Astrocyte (in vitro differentiated cells and primary cell): Measurements from ENCODE around the gene PDE1C. TPM values are rescaled to one million over a fixed set of nuclear protein-coding genes. Genes with fewer than 3 reads are reported as not detected.

Experiments used
- DNase-seq: peaks from one replicate; pipeline ENCODE4 v3.0.0-alpha.2; 2010; ENCODE audit warnings: low read depth
- FAIRE-seq: peaks from 2 replicates; lab custom pipeline; 2011; peaks lifted over from hg19 to GRCh38; lab: Jason Lieb, UNC
- H2AFZ ChIP-seq: 2 replicates; pipeline ENCODE4 v1.6.0; 2012; ENCODE audit warnings: low read depth, low read length, inconsistent platforms
- H3K27ac ChIP-seq: 2 replicates; pipeline ENCODE4 v1.5.1; 2011; ENCODE audit warnings: low read depth, low read length, inconsistent platforms
- H3K27me3 ChIP-seq: 2 replicates; pipeline ENCODE4 v1.6.0; 2011; ENCODE audit warnings: low read length, inconsistent platforms; ENCODE audit not compliant: insufficient read depth
- H3K36me3 ChIP-seq: 2 replicates; pipeline ENCODE4 v1.5.1; 2011; ENCODE audit warnings: low read length, inconsistent platforms; ENCODE audit not compliant: insufficient read depth
- H3K4me1 ChIP-seq: 2 replicates; pipeline ENCODE4 v1.5.1; 2011; ENCODE audit warnings: low read length, inconsistent platforms; ENCODE audit not compliant: insufficient read depth
- H3K4me2 ChIP-seq: 2 replicates; pipeline ENCODE4 v1.6.0; 2012; ENCODE audit warnings: low read length, inconsistent platforms
- H3K4me3 ChIP-seq: 2 replicates; pipeline ENCODE4 v1.5.1; 2011; ENCODE audit warnings: low read depth, mild to moderate bottlenecking, low read length, inconsistent platforms; ENCODE audit not compliant: insufficient read depth
- H3K79me2 ChIP-seq: 2 replicates; pipeline ENCODE4 v1.6.0; 2012; ENCODE audit warnings: mild to moderate bottlenecking, low read length, inconsistent platforms; ENCODE audit not compliant: insufficient read depth
- H3K9ac ChIP-seq: 2 replicates; pipeline ENCODE4 v1.6.0; 2012; ENCODE audit warnings: mild to moderate bottlenecking, low read length, inconsistent platforms
- H3K9me3 ChIP-seq: 2 replicates; pipeline ENCODE4 v1.5.1; 2012; ENCODE audit warnings: low read depth, mild to moderate bottlenecking, low read length, inconsistent platforms; ENCODE audit not compliant: insufficient read depth
- H4K20me1 ChIP-seq: 2 replicates; pipeline ENCODE4 v1.6.0; 2012; ENCODE audit warnings: low read length, inconsistent platforms; ENCODE audit not compliant: insufficient read depth
- H3K27ac Mint-ChIP-seq: one replicate; pipeline ENCODE4 v1.8.0; 2021; ENCODE audit warnings: mild to moderate bottlenecking, mixed read lengths; ENCODE audit not compliant: unreplicated experiment
- H3K27me3 Mint-ChIP-seq: one replicate; pipeline ENCODE4 v1.8.0; 2021; ENCODE audit warnings: low read depth, mixed read lengths; ENCODE audit not compliant: unreplicated experiment
- H3K36me3 Mint-ChIP-seq: one replicate; pipeline ENCODE4 v1.8.0; 2021; ENCODE audit warnings: low read depth, mixed read lengths; ENCODE audit not compliant: unreplicated experiment
- H3K4me1 Mint-ChIP-seq: one replicate; pipeline ENCODE4 v1.8.0; 2021; ENCODE audit warnings: low read depth, mixed read lengths; ENCODE audit not compliant: unreplicated experiment
- H3K4me3 Mint-ChIP-seq: one replicate; pipeline ENCODE4 v1.8.0; 2021; ENCODE audit warnings: mild to moderate bottlenecking, moderate library complexity, mixed read lengths; ENCODE audit not compliant: unreplicated experiment
- H3K9me3 Mint-ChIP-seq: one replicate; pipeline ENCODE4 v1.8.0; 2021; ENCODE audit warnings: mild to moderate bottlenecking, mixed read lengths; ENCODE audit not compliant: unreplicated experiment
- EZH2 ChIP-seq: IDR thresholded peaks from 2 replicates; pipeline ENCODE4 v1.6.1; 2012; ENCODE audit warnings: mild to moderate bottlenecking, low read length, inconsistent platforms; ENCODE audit not compliant: insufficient read depth
- total RNA-seq: library from RNA; stranded (reverse); gene quantifications from 2 replicates; pipeline ENCODE4 v1.2.1, GENCODE V29; 2021
- TF ChIP-seq, protein P1 (sequence below): IDR thresholded peaks from 2 replicates; pipeline ENCODE4 v1.5.1; 2011; ENCODE audit warnings: low read depth, mild to moderate bottlenecking, inconsistent platforms, low read length, moderate library complexity; ENCODE audit not compliant: insufficient read depth

Gene PDE1C
- total RNA-seq, 1 donor from 2014 or later: 31.6 TPM

DNA sequence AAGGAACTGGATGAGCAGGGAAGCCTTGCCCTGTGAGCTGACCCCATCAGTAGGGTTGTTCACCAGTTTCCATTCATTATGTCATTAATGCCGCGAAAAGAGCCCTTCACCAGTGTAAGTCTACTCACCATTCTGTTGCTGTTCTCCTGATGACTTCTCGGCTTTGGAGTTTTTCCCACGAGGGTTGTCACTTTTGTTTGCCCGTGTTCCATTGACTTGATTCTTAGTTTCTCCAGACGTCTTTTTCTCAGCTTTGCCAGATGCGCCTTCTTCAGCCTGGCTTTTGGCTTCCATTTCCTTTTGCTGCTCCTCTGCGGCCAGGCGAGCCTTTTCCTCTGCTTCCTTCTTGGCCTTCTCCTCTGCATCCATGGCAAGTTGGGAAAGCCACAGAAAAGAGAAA is 254.4 kb downstream of the PDE1C start:
- DNase-seq (peak; percentile 58), FAIRE-seq (no peak)
- Histone ChIP-seq H3K79me2 (no peaks in the 10 kb centered on the region), H3K9ac (peak overlapping the region; percentile 56), H3K27ac (peak overlapping the region; percentile 61), H3K4me1 (peaks cover 11% of the 10 kb centered on the region), H2AFZ (peak overlapping the region; percentile 29), H3K36me3 (peaks cover 3% of the 10 kb centered on the region), H3K4me2 (peak overlapping the region; percentile 49), H3K4me3 (no peak overlapping the region), H4K20me1 (no peaks in the 10 kb centered on the region), H3K27me3 (no peaks in the 10 kb centered on the region), H3K9me3 (no peaks in the 10 kb centered on the region)
- H3K9me3 Mint-ChIP-seq: no peaks in the 10 kb centered on the region
- no peak for TF ChIP-seq EZH2
- TF ChIP-seq, protein P1, sequence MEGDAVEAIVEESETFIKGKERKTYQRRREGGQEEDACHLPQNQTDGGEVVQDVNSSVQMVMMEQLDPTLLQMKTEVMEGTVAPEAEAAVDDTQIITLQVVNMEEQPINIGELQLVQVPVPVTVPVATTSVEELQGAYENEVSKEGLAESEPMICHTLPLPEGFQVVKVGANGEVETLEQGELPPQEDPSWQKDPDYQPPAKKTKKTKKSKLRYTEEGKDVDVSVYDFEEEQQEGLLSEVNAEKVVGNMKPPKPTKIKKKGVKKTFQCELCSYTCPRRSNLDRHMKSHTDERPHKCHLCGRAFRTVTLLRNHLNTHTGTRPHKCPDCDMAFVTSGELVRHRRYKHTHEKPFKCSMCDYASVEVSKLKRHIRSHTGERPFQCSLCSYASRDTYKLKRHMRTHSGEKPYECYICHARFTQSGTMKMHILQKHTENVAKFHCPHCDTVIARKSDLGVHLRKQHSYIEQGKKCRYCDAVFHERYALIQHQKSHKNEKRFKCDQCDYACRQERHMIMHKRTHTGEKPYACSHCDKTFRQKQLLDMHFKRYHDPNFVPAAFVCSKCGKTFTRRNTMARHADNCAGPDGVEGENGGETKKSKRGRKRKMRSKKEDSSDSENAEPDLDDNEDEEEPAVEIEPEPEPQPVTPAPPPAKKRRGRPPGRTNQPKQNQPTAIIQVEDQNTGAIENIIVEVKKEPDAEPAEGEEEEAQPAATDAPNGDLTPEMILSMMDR: no peak
- H3K4me1 Mint-ChIP-seq: peaks cover 6% of the 10 kb centered on the region
- no peak overlapping the region for H3K4me3 Mint-ChIP-seq
- no peaks in the 10 kb centered on the region for H3K27me3 Mint-ChIP-seq
- no peaks in the 10 kb centered on the region for H3K36me3 Mint-ChIP-seq
- no peak overlapping the region for H3K27ac Mint-ChIP-seq

DNA sequence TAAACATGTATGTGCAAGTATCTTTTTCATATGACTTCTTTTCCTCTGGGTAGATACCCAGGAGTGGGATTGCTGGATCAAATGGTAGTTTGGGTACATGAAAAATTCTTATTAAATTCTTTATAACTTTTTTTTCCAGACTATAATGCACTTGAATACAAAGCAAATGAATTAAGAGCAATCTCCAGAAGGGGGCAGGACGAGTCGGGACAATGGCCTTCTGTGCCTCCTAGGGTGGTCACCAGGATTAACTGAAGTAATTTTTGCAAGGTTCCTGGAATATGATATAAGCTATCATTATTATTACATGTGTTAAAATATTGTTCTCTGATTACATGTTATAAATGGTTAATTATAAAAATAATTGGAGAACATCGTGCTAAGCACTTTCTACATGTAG is 256.0 kb downstream of the PDE1C start:
- Histone ChIP-seq H3K9me3 (no peaks in the 10 kb centered on the region), H3K79me2 (no peaks in the 10 kb centered on the region), H4K20me1 (no peaks in the 10 kb centered on the region), H3K4me2 (no peak overlapping the region), H3K4me1 (peaks cover 11% of the 10 kb centered on the region), H3K9ac (no peak overlapping the region), H3K27ac (no peak overlapping the region), H3K36me3 (peaks cover 3% of the 10 kb centered on the region), H2AFZ (no peak overlapping the region), H3K4me3 (no peak overlapping the region), H3K27me3 (no peaks in the 10 kb centered on the region)
- Mint-ChIP-seq H3K9me3 (no peaks in the 10 kb centered on the region), H3K4me1 (peaks cover 6% of the 10 kb centered on the region), H3K36me3 (no peaks in the 10 kb centered on the region), H3K27ac (no peak overlapping the region), H3K4me3 (no peak overlapping the region), H3K27me3 (no peaks in the 10 kb centered on the region)
- DNase-seq: no peak
- TF ChIP-seq, protein P1: peak; percentile 8
- TF ChIP-seq EZH2: no peak
- FAIRE-seq: no peak

DNA sequence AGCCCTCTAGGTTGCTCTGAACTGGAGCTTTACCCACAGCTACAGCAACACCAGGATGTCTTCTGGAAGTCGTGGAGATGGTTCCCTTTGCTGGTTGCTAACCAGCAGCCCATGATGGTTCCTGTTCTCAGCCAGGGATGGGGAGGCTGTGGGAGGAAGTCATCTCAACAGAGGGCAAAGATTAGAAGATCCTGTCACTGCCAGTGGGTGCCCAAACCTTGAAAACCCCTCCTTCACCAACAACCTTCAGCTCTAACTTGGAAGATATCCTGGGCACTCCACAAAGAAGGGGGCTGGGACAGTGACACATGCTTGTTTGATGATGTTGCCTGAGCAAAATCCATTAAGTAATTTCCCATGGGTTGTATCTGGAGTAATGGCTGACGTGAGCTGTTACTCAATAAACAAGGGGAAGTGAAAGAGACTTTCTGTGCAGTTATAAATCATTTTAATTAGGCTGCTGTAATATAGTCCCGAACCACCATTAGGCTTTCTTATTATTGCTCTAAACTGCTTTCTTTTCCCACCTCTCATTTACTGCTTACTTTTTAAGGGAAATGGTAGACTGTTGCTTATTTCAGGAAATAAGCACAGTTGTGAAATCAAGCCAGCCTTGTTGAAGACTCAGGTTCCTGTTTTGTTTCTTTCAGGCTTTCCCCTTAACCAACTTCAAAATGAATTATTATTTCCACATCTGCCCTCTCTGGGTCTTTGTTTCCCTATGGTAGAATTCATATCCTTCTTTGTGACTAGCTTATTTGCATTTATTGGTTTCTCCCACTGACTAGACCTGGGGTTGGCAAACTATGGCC is 258.4 kb downstream of the PDE1C start:
- no peak overlapping the region for H3K4me3 ChIP-seq
- peaks cover 3% of the 10 kb centered on the region for H3K36me3 ChIP-seq
- no peak overlapping the region for H2AFZ ChIP-seq
- H3K9ac ChIP-seq: no peak overlapping the region
- Mint-ChIP-seq H3K27ac (no peak overlapping the region), H3K4me3 (no peak overlapping the region), H3K27me3 (no peaks in the 10 kb centered on the region), H3K36me3 (no peaks in the 10 kb centered on the region), H3K9me3 (no peaks in the 10 kb centered on the region), H3K4me1 (peaks cover 6% of the 10 kb centered on the region)
- no peak overlapping the region for H3K4me2 ChIP-seq
- TF ChIP-seq EZH2: no peak
- TF ChIP-seq, protein P1: no peak
- peaks cover 11% of the 10 kb centered on the region for H3K4me1 ChIP-seq
- DNase-seq (peak; percentile 61), FAIRE-seq (no peak)
- no peaks in the 10 kb centered on the region for H4K20me1 ChIP-seq
- no peaks in the 10 kb centered on the region for H3K79me2 ChIP-seq
- H3K9me3 ChIP-seq: no peaks in the 10 kb centered on the region
- no peaks in the 10 kb centered on the region for H3K27me3 ChIP-seq
- no peak overlapping the region for H3K27ac ChIP-seq
